22Rv1 (cell line): ENCODE data around the gene NPC1.

Source experiments
- H3K27ac ChIP-seq: fragments of 450-650 bp; 2 replicates; pipeline ENCODE4 v1.5.1; 2017
- CTCF ChIP-seq: fragments of 450-650 bp; IDR thresholded peaks from 2 replicates; pipeline ENCODE4 v1.5.1; 2017; ENCODE audit warnings: mild to moderate bottlenecking
- ZFX ChIP-seq: fragments of 450-650 bp; IDR thresholded peaks from 2 replicates; pipeline ENCODE4 v1.6.1; 2017; ENCODE audit warnings: antibody characterized with exemption, borderline replicate concordance

Gene NPC1

GRCh38 chr18:23487738-23488570 is 98.4 kb downstream of the NPC1 start:
- no peak for TF ChIP-seq CTCF
- no peak overlapping the region for H3K27ac ChIP-seq

DNA sequence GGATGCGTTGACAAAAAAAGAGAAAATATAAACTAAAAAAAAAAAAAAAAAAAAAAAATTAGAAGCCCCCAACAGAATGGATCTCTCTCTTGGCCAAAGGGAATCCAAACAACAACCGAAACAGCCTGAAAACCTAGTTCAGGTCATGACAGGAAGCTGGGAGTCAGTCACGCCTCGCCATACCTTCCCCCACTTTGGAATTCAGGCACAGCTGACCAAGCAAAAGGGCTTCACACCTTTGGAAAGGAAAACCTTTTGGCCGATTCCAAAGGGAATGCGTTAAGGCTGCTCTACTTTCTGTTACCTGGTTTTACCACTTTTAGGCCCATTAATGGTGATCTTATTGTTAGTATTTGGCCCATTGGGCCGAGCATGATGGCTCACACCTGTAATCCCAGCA is 100.9 kb downstream of the NPC1 start:
- TF ChIP-seq CTCF (no peak), ZFX (no peak)
- no peak overlapping the region for H3K27ac ChIP-seq

DNA sequence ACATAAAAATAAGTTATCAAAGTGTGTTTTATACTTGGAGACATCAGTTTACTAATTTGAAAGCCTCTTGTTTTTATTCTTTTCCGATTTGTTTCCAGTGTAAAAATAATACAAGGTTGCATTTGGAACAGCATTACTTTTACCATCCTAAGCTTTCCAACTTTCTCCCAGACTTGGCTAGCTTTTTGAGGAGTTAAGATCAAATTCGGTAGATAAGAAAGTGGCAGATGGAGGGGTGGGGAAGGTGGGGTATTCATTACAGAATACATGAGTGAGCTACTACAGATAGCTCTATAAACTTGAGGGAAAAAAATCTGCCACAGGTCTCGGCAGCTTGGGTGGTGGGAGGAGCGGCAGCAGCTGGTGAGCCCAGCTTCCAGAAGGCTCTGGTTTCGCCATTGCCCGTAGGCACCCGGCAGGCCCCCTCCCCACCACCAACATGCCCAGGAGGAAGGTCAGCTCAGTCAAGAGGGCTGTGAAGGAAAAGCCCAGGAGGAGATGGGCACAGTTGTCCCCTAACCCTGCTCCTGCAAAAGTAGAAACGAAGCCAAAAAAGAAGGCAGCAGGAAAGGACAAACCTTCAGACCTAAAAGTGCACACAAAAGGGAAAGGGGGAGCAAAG is 101.6 kb downstream of the NPC1 start:
- H3K27ac ChIP-seq = no peak overlapping the region

More for the DNA sequence above, 101.6 kb downstream of the NPC1 start:
- no peak for TF ChIP-seq ZFX
- no peak for TF ChIP-seq CTCF
